Aortic smooth muscle cell (primary cell): ENCODE measurements around the gene DCTPP1. TPM values are rescaled to one million over a fixed set of nuclear protein-coding genes. Genes with fewer than 3 reads are reported as not detected.

Source experiments
- total RNA-seq: library from RNA; depleted of rRNA; stranded (reverse); fragments of >200 nt; gene quantifications from 2 replicates; pipeline ENCODE4 v1.2.3, GENCODE V29; 2014

DCTPP1 gene
- 11.5 and 19.7 TPM in 2 replicates for total RNA-seq

GRCh38 chr16:30429678-30430427, at the start of gene DCTPP1:
TSS of gene DCTPP1 (minus strand) at chr16:30430030. CDS start at chr16:30429980, 50 bp downstream.

GRCh38 chr16:30472328-30472942, 42.6 kb upstream of the DCTPP1 start, which contains the start of gene ITGAL:
TSS of gene ITGAL (plus strand) at chr16:30472742. CDS start at chr16:30472838, 96 bp downstream.

GRCh38 chr16:30445408-30446202, 15.8 kb upstream of the DCTPP1 start, which contains the start of gene SEPHS2:
TSS of gene SEPHS2 (minus strand) at chr16:30445874. CDS start at chr16:30445727, 147 bp downstream.

GRCh38 chr16:30407102-30407803, 22.6 kb downstream of the DCTPP1 start, which contains the start of gene ZNF771:
TSS of gene ZNF771 (plus strand) at chr16:30407606. CDS start at chr16:30408054, 448 bp downstream.

GRCh38 chr16:30395155-30395991, 34.5 kb downstream of the DCTPP1 start, which contains the start of gene ZNF48:
TSS of gene ZNF48 (plus strand) at chr16:30395420. CDS start at chr16:30395795, 375 bp downstream.

GRCh38 chr16:30382111-30382881, 47.5 kb downstream of the DCTPP1 start, which contains the start of gene SEPTIN1:
TSS of gene SEPTIN1 (minus strand) at chr16:30382561. CDS start at chr16:30382542, 19 bp downstream.

GRCh38 chr16:30374538-30374937, 55.3 kb downstream of the DCTPP1 start, which contains the start of gene MYL11:
TSS of gene MYL11 (plus strand) at chr16:30374802. CDS start at chr16:30374858, 56 bp downstream.

Other genes with a start within 250 kb of the DCTPP1 start
- gene CORO1A, start 246.4 kb downstream of the DCTPP1 start, total RNA-seq, result 0.56 and 0.79 TPM in 2 replicates
- gene BOLA2B, start 236.4 kb downstream of the DCTPP1 start, total RNA-seq, result 17.3 and 39.0 TPM in 2 replicates
- 10.4 and 14.7 TPM in 2 replicates for gene SLX1A, start 236.2 kb downstream of the DCTPP1 start, total RNA-seq
- gene SULT1A3, start 230.8 kb downstream of the DCTPP1 start, total RNA-seq, result 0.79 and 0.93 TPM in 2 replicates
- 0.26 and 0.93 TPM in 2 replicates for gene NPIPB13, start 181.6 kb downstream of the DCTPP1 start, total RNA-seq
- gene CD2BP2, start 74.7 kb downstream of the DCTPP1 start, total RNA-seq, result 32.9 and 33.9 TPM in 2 replicates
- 28.2 and 30.0 TPM in 2 replicates for gene TBC1D10B, start 59.5 kb downstream of the DCTPP1 start, total RNA-seq
- 0.12 TPM in 1 of 2 replicates, not detected in the other for gene MYL11, start 55.2 kb downstream of the DCTPP1 start, total RNA-seq
- 0.06 and 0.13 TPM in 2 replicates for gene SEPTIN1, start 47.5 kb downstream of the DCTPP1 start, total RNA-seq
- 5.5 and 5.8 TPM in 2 replicates for gene ZNF48, start 34.6 kb downstream of the DCTPP1 start, total RNA-seq
- gene ZNF771, start 22.4 kb downstream of the DCTPP1 start, total RNA-seq, result 5.8 and 10.0 TPM in 2 replicates
- 9.4 and 11.2 TPM in 2 replicates for gene SEPHS2, start 15.8 kb upstream of the DCTPP1 start, total RNA-seq
- under 0.01 TPM in 2 replicates for gene ITGAL, start 42.7 kb upstream of the DCTPP1 start, total RNA-seq
- gene ZNF768, start 96.5 kb upstream of the DCTPP1 start, total RNA-seq, result 11.9 and 12.0 TPM in 2 replicates
- gene ZNF747, start 104.8 kb upstream of the DCTPP1 start, total RNA-seq, result 8.0 and 9.1 TPM in 2 replicates
- 2.8 and 3.0 TPM in 2 replicates for gene ZNF764, start 128.3 kb upstream of the DCTPP1 start, total RNA-seq
- 10.4 and 17.3 TPM in 2 replicates for gene ZNF688, start 141.7 kb upstream of the DCTPP1 start, total RNA-seq
- gene ZNF785, start 155.7 kb upstream of the DCTPP1 start, total RNA-seq, result 5.9 and 7.2 TPM in 2 replicates
- 4.0 and 4.2 TPM in 2 replicates for gene ZNF689, start 180.4 kb upstream of the DCTPP1 start, total RNA-seq
- 6.2 and 6.8 TPM in 2 replicates for gene PRR14, start 220.9 kb upstream of the DCTPP1 start, total RNA-seq
- gene FBRS, start 228.4 kb upstream of the DCTPP1 start, total RNA-seq, result 18.0 and 19.3 TPM in 2 replicates